Measurements from ENCODE around the gene KCNH3. TPM values are rescaled to one million over a fixed set of nuclear protein-coding genes. Genes with fewer than 3 reads are reported as not detected.
"Not testable (repeated sequence)": the region's sequence is repeated elsewhere in the genome, so short reads cannot be mapped to it uniquely, and the experiment has no call there.

KCNH3 gene
- total RNA-seq, 6 experiments from 2014 or later = 0.09 to 0.25 (median 0.16) TPM; not detected in 3

DNA sequence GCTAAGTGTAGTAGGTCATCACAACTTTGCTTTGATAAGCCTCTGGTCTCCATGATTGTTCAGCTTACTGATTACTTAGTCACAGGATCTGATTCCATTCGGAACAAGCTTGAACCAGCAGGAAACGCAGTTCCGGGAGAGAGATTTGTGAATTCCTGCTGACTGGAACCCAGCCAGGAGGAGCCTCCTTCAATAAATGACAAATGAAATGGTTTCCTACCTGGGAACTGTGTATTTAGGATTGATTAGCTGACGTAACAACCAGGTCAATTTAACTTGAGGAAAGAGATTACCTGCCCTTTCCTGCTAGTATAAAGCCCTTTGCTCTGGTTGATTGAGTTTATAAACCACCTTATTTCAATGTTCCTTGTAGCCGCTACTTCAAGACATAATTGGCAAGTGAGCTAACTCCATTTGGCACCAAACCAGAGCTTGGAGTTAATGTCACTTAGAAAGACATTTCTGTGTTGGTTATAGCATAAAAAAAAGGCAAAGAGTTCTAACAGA lies 35.1 kb upstream of the KCNH3 start:
- DNase-seq = no peak
- intact Hi-C loops (cut with DNase I) = no loop called here
- H3K4me3 ChIP-seq = no peak overlapping the region

GRCh38 chr12:49505672-49506071 lies 33.2 kb upstream of the KCNH3 start:
- intact Hi-C loops (cut with DNase I) = no loop called here
- H3K27me3 ChIP-seq = no peaks in the 10 kb centered on the region

More for the DNA sequence above, 35.1 kb upstream of the KCNH3 start:
- Histone ChIP-seq H3K4me1 (no peaks in the 10 kb centered on the region), H3K36me3 (no peaks in the 10 kb centered on the region), H3K9me3 (no peaks in the 10 kb centered on the region), H3K27ac (no peak overlapping the region), H3K27me3 (no peaks in the 10 kb centered on the region)
- WGBS (ENCODE audit: insufficient coverage, low coverage, low lambda C conversion rate, missing lambda C conversion rate) = 52% methylated on average over 5 of the region's 5 CpGs
- ATAC-seq = peak; percentile 17 to 59 (median 48)
- TF ChIP-seq POLR2A (IDR thresholded peaks at IDR 0.05) (no peak), CTCF (IDR thresholded peaks at IDR 0.05) (no peak)

GRCh38 chr12:49507139-49507538 lies 31.7 kb upstream of the KCNH3 start:
- no peak overlapping the region for H3K4me3 ChIP-seq

More at GRCh38 chr12:49505672-49506071, 33.2 kb upstream of the KCNH3 start:
- DNase-seq = no peak
- TF ChIP-seq POLR2A (IDR thresholded peaks at IDR 0.05) (no peak), CTCF (IDR thresholded peaks at IDR 0.05) (no peak)
- H3K9me3 ChIP-seq = no peaks in the 10 kb centered on the region
- H3K27ac ChIP-seq = no peak overlapping the region
- H3K4me1 ChIP-seq = no peaks in the 10 kb centered on the region
- no peak overlapping the region for H3K4me3 ChIP-seq
- H3K36me3 ChIP-seq = no peaks in the 10 kb centered on the region
- no peak for ATAC-seq

DNA sequence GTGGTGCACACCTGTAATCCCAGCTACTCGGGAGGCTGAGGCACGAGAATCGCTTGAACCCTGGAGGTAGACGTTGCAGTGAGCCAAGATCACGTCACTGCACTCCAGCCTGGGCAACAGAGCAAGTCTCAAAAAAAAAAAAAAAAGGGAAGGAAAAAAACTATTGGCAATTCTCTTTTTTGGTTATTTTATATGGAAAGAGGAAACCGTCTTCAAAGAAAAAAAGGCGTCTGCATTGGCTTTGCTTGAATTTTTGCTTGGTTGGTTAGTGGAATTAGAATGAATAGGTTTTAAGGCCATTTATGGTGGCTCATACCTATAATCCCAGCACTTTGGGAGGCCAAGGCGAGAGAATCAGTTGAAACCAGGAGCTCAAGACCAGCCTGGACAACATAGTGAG lies 29.1 kb upstream of the KCNH3 start:
- not testable (repeated sequence) for H3K4me3 ChIP-seq, H3K36me3 ChIP-seq, H3K4me1 ChIP-seq, DNase-seq, ATAC-seq, H3K27me3 ChIP-seq, H3K27ac ChIP-seq, H3K9me3 ChIP-seq
- WGBS (ENCODE audit: insufficient coverage, low coverage, low lambda C conversion rate, missing lambda C conversion rate) = 83% methylated on average over 8 of the region's 8 CpGs
- intact Hi-C loops (cut with DNase I) = loop anchor here (10.0 kb wide), 3 partner anchors 145 to 175 kb away; partner anchors contain the start of genes C1QL4 (in 1 of the 2) and SPATS2 (in 1 of the 2)

More at GRCh38 chr12:49507139-49507538, 31.7 kb upstream of the KCNH3 start:
- Histone ChIP-seq H3K36me3 (no peaks in the 10 kb centered on the region), H3K4me1 (no peaks in the 10 kb centered on the region), H3K9me3 (no peaks in the 10 kb centered on the region), H3K27ac (no peak overlapping the region), H3K27me3 (no peaks in the 10 kb centered on the region)
- no peak for TF ChIP-seq CTCF (IDR thresholded peaks at IDR 0.05)
- no peak for TF ChIP-seq POLR2A (IDR thresholded peaks at IDR 0.05)
- no peak for DNase-seq
- intact Hi-C loops (cut with DNase I) = no loop called here
- WGBS (ENCODE audit: insufficient coverage, low coverage, low lambda C conversion rate, missing lambda C conversion rate) = 88% methylated on average over 4 of the region's 4 CpGs
- ATAC-seq = no peak

- no peak overlapping the region for H3K4me3 ChIP-seq
- intact Hi-C loops (cut with DNase I) = loop anchor here (10.0 kb wide), 3 partner anchors 147 to 177 kb away; partner anchors contain the start of genes C1QL4 (in 1 of the 2) and SPATS2 (in 1 of the 2)
- TF ChIP-seq CTCF (IDR thresholded peaks at IDR 0.05) (no peak), POLR2A (IDR thresholded peaks at IDR 0.05) (no peak)
- H3K27me3 ChIP-seq = no peaks in the 10 kb centered on the region
- no peak for ATAC-seq
- H3K4me1 ChIP-seq = no peaks in the 10 kb centered on the region
- H3K9me3 ChIP-seq = no peaks in the 10 kb centered on the region
- no peaks in the 10 kb centered on the region for H3K36me3 ChIP-seq
- H3K27ac ChIP-seq = no peak overlapping the region
- DNase-seq = no peak
These were observed 27.4 kb upstream of the KCNH3 start for GRCh38 chr12:49511410-49511809.

Data from right lobe of liver (tissue), 6 donors.